AG04449 (cell line): ENCODE results near the gene NDUFB1.

Experiments used
- CTCF ChIA-PET: fragments of 350-600 bp; formaldehyde crosslinking; extraction: SDS; loops from one replicate; lab custom pipeline; 2021; ENCODE audit warnings: antibody characterized with exemption; lab: Yijun Ruan, JAX
- POLR2A ChIA-PET: fragments of 400-600, 350-600 bp; formaldehyde crosslinking; extraction: SDS; loops from one replicate; lab custom pipeline; 2020; ENCODE audit warnings: antibody characterized with exemption, inconsistent platforms; lab: Yijun Ruan, JAX
- DNase-seq: peaks from one replicate; pipeline ENCODE4 v3.0.0-alpha.2; 2010; ENCODE audit warnings: low read depth, low spot score
- H3K4me3 ChIP-seq: 2 replicates; pipeline ENCODE4 v1.5.1; 2011; ENCODE audit warnings: low read depth, mild to moderate bottlenecking, control low read depth, low read length
- CTCF ChIP-seq: IDR thresholded peaks from one replicate; pipeline ENCODE4 v1.5.1; 2011; ENCODE audit warnings: mild to moderate bottlenecking, moderate library complexity, low read length, control low read depth, inconsistent platforms; ENCODE audit not compliant: insufficient read depth; ENCODE audit errors: missing control alignments

The NDUFB1 gene

DNA sequence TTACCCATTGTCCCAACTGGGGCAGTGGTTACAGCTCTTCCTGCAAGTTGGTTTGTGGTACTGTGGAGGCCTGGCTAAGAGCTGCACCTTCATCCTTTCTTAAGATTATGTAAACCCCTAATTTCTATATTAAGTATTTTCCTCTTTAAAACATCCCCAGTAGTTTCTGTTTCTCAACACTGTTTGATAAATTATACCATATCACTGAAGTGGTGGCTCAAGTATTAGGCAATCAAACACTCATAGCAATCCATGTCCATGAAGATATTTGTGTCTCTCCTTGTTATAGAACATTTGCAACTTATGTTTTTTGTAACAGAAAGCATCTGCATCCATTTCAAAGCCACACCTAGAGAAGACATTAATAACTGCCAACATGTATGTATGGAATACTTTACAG, 47.0 kb downstream of the NDUFB1 start:
- no peak for DNase-seq
- ChIA-PET CTCF (interaction anchor here (1.6 kb wide), 1 partner anchor 32 kb away, joined by 6 read pairs; the partner anchor contains the start of gene ATXN3), POLR2A (no interaction called here)
- no peak for TF ChIP-seq CTCF
- no peak overlapping the region for H3K4me3 ChIP-seq
